ENCODE data around the gene SHKBP1. TPM values are rescaled to one million over a fixed set of nuclear protein-coding genes. Genes with fewer than 3 reads are reported as not detected.
A peak's percentile ranks its signal among the peaks of the same experiment; 100 is the strongest.

The SHKBP1 gene
- total and polyA plus RNA-seq, 3 experiments from 2014 or later, result 103 to 159 (median 104) TPM

DNA sequence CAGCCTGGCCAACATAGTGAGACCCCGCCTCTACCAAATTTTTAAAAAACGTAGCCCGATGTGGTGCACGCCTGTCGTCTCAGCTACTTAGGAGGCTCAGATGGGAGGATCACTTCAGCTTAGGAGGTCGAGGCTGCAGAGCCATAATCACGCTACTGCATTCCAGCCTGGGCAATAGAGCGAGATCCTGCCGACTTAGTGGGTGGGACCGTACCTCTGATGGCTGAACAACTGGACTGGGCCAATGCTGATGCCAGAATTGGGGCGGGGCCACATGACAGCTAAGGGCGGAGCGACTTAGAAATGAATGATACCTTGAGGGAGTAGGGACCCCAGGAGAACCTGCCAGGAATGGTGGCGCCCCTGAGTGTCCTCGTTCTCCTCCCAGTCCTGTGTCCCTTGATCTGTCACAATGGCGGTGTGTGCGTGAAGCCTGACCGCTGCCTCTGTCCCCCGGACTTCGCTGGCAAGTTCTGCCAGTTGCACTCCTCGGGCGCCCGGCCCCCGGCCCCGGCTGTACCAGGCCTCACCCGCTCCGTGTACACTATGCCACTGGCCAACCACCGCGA is 28.1 kb downstream of the SHKBP1 start:
- peaks cover 52 to 90% (median 64%) of the 10 kb centered on the region in 3 donors for H3K4me1 Mint-ChIP-seq
- peaks cover 15% of the 10 kb centered on the region in 2 donors for H3K27me3 Mint-ChIP-seq
- peaks cover 18% of the 10 kb centered on the region for H3K27me3 ChIP-seq (ENCODE audit: insufficient read depth, low read length, poor library complexity, severe bottlenecking)
- DNase-seq, result peak in 2 of 5 donors; percentile 18 to 51
- H3K27ac ChIP-seq (ENCODE audit: low read depth, low read length), result peak overlapping the region; percentile 49
- no peaks in the 10 kb centered on the region for H3K9me3 Mint-ChIP-seq
- H3K36me3 ChIP-seq (ENCODE audit: insufficient read depth, low read length), result no peaks in the 10 kb centered on the region
- no peaks in the 10 kb centered on the region for H3K9me3 ChIP-seq (ENCODE audit: low read length)
- peak overlapping the region; percentile 80 for H3K4me3 ChIP-seq (ENCODE audit: low read length)
- H3K36me3 Mint-ChIP-seq, result peaks cover 0 to 3% (median 0%) of the 10 kb centered on the region in 3 donors
- ChIA-PET CTCF (interaction anchor here (0.8 to 10.1 kb wide), 9 partner anchors 9 to 240 kb away, joined by 3 to 98 read pairs (median 3); partner anchors contain the start of gene BLVRB), POLR2A (interaction anchor here (0.6 to 3.0 kb wide), 6 partner anchors 10 to 256 kb away, joined by 5 to 26 read pairs (median 6); partner anchors contain the start of genes C19orf47, EGLN2 and PLD3)
- H3K4me3 Mint-ChIP-seq, result peak overlapping the region; percentile 74 to 95 (median 88)
- H3K4me1 ChIP-seq (ENCODE audit: insufficient read depth, low read length), result peaks cover 73% of the 10 kb centered on the region
- peak overlapping the region; percentile 86 to 99 (median 96) for H3K27ac Mint-ChIP-seq

DNA sequence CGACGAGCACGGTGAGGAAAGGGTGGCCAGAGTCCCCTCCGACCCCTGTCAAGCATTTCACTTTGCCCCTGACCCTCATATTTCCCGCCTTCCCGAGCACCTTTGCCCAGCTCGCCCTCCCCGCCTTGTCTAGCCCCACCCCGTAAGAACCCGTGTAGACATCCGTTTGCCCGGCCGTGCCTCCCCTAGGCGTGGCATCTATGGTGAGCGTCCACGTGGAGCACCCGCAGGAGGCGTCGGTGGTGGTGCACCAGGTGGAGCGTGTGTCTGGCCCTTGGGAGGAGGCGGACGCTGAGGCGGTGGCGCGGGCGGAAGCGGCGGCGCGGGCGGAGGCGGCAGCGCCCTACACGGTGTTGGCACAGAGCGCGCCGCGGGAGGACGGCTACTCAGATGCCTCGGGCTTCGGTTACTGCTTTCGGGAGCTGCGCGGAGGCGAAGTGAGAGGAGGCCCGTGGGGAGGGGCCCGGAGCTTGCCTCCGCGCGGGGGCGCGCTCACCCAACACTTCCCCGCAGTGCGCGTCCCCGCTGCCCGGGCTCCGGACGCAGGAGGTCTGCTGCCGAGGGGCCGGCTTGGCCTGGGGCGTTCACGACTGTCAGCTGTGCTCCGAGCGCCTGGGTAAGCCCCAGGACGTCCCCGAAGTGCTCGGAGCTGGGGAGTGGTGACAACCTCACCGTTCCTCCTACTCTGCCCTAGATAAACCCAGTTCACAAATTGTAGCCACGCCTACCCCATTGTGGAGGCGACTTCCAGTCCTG is 28.7 kb downstream of the SHKBP1 start:
- no peaks in the 10 kb centered on the region for H3K9me3 ChIP-seq (ENCODE audit: low read length)
- H3K4me1 ChIP-seq (ENCODE audit: insufficient read depth, low read length), result peaks cover 73% of the 10 kb centered on the region
- Mint-ChIP-seq H3K27me3 (peaks cover 11 to 13% of the 10 kb centered on the region in 2 donors), H3K4me3 (peak overlapping the region; percentile 74 to 95 (median 91)), H3K4me1 (peaks cover 54 to 91% (median 67%) of the 10 kb centered on the region in 3 donors), H3K36me3 (peaks cover 0 to 3% (median 0%) of the 10 kb centered on the region in 3 donors), H3K9me3 (no peaks in the 10 kb centered on the region), H3K27ac (peak overlapping the region; percentile 87 to 99 (median 96))
- H3K36me3 ChIP-seq (ENCODE audit: insufficient read depth, low read length), result no peaks in the 10 kb centered on the region
- DNase-seq, result peak; percentile 75 to 89 (median 85)
- H3K27me3 ChIP-seq (ENCODE audit: insufficient read depth, low read length, poor library complexity, severe bottlenecking), result peaks cover 12% of the 10 kb centered on the region
- H3K27ac ChIP-seq (ENCODE audit: low read depth, low read length), result peak overlapping the region; percentile 76
- ChIA-PET POLR2A (interaction anchor here (0.6 to 3.0 kb wide), 8 partner anchors 9 to 1149 kb away, joined by 3 to 26 read pairs (median 6); partner anchors contain the start of genes C19orf47, EGLN2 and PLD3), CTCF (interaction anchor here (0.8 to 10.1 kb wide), 9 partner anchors 12 to 184 kb away, joined by 3 to 98 read pairs (median 3); partner anchors contain the start of gene BLVRB)
- H3K4me3 ChIP-seq (ENCODE audit: low read length), result peak overlapping the region; percentile 80

DNA sequence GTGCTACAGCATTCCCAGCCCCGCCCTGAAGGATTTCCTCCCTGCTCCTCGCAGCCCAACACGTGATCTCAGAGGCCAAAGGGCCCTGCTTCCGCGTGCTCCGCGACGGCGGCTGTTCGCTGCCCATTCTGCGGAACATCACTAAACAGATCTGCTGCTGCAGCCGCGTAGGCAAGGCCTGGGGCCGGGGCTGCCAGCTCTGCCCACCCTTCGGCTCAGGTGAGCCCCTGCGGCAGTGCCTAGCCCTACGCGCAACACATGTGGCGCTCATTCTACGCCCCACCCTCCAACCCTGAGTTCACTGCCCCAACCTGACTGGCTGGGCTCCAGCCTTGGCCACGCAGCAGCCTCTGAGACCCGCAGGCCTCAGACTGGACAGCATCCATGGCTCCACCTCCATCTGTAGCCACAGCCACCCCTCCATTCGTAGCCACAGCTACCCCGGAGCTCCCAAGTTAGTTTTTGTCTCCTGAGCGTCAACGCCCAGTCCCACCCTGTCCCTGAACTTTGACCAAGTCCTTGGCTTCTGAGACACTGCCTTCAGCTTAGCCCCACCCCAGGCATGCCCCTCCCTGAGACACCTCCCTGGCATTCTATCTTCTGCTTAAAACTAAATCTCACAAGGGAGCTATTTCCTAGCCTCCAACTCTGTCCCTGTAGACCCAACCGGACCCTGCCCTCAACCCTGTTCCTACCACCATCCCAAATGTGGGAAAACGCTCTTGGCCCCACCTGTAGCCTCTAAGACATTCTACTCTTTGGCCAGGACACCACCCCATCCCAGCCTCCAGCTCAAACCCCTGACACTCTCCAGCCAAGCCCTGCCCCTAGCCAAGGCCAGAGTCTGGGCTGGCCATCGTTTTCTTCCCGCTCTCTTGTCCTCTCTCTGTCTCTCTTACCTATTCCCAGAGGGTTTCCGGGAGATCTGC is 30.9 kb downstream of the SHKBP1 start:
- H3K4me3 Mint-ChIP-seq, result peak overlapping the region in 6 of 7 donors; percentile 28 to 95 (median 49)
- Histone ChIP-seq H3K27me3 (ENCODE audit: insufficient read depth, low read length, poor library complexity, severe bottlenecking) (no peaks in the 10 kb centered on the region), H3K27ac (ENCODE audit: low read depth, low read length) (no peak overlapping the region), H3K4me3 (ENCODE audit: low read length) (no peak overlapping the region), H3K9me3 (ENCODE audit: low read length) (no peaks in the 10 kb centered on the region), H3K4me1 (ENCODE audit: insufficient read depth, low read length) (peaks cover 68% of the 10 kb centered on the region), H3K36me3 (ENCODE audit: insufficient read depth, low read length) (no peaks in the 10 kb centered on the region)
- CTCF ChIA-PET, result interaction anchor here (0.6 to 10.1 kb wide), 3 partner anchors 27 to 187 kb away, joined by 3 to 98 read pairs (median 7); no protein-coding TSS in a partner anchor
- DNase-seq, result peak in 1 of 5 donors; percentile 44
- peaks cover 59 to 96% (median 69%) of the 10 kb centered on the region in 3 donors for H3K4me1 Mint-ChIP-seq
- POLR2A ChIA-PET, result no interaction called here
- peak overlapping the region in 7 of 8 donors; percentile 22 to 91 (median 87) for H3K27ac Mint-ChIP-seq
- H3K9me3 Mint-ChIP-seq, result no peaks in the 10 kb centered on the region
- H3K27me3 Mint-ChIP-seq, result peaks cover 0 to 5% of the 10 kb centered on the region in 2 donors
- H3K36me3 Mint-ChIP-seq, result peaks cover 0 to 3% (median 0%) of the 10 kb centered on the region in 3 donors

DNA sequence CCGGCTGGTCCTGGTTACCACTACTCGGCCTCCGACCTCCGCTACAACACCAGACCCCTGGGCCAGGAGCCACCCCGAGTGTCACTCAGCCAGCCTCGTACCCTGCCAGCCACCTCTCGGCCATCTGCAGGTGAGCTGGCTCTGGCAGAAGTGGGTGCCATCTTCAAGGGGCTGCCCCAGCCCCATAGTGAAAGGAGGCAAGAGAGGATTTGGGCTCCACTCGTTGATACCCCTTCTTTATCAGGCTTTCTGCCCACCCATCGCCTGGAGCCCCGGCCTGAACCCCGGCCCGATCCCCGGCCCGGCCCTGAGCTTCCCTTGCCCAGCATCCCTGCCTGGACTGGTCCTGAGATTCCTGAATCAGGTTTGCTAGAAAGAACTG is 31.6 kb downstream of the SHKBP1 start:
- Mint-ChIP-seq H3K4me3 (peak overlapping the region in 5 of 7 donors; percentile 1 to 85 (median 30)), H3K27me3 (peaks cover 0 to 1% of the 10 kb centered on the region in 2 donors), H3K36me3 (peaks cover 0 to 3% (median 0%) of the 10 kb centered on the region in 3 donors), H3K27ac (peak overlapping the region in 5 of 8 donors; percentile 33 to 89 (median 87)), H3K4me1 (peaks cover 56 to 94% (median 68%) of the 10 kb centered on the region in 3 donors), H3K9me3 (no peaks in the 10 kb centered on the region)
- H3K9me3 ChIP-seq (ENCODE audit: low read length), result no peaks in the 10 kb centered on the region
- no peak overlapping the region for H3K4me3 ChIP-seq (ENCODE audit: low read length)
- H3K27me3 ChIP-seq (ENCODE audit: insufficient read depth, low read length, poor library complexity, severe bottlenecking), result no peaks in the 10 kb centered on the region
- H3K36me3 ChIP-seq (ENCODE audit: insufficient read depth, low read length), result no peaks in the 10 kb centered on the region
- CTCF ChIA-PET, result interaction anchor here (0.6 to 10.1 kb wide), 2 partner anchors 27 to 31 kb away, joined by 3 to 98 read pairs; no protein-coding TSS in a partner anchor
- POLR2A ChIA-PET, result no interaction called here
- peak in 1 of 5 donors; percentile 48 for DNase-seq
- H3K27ac ChIP-seq (ENCODE audit: low read depth, low read length), result no peak overlapping the region
- peaks cover 68% of the 10 kb centered on the region for H3K4me1 ChIP-seq (ENCODE audit: insufficient read depth, low read length)

DNA sequence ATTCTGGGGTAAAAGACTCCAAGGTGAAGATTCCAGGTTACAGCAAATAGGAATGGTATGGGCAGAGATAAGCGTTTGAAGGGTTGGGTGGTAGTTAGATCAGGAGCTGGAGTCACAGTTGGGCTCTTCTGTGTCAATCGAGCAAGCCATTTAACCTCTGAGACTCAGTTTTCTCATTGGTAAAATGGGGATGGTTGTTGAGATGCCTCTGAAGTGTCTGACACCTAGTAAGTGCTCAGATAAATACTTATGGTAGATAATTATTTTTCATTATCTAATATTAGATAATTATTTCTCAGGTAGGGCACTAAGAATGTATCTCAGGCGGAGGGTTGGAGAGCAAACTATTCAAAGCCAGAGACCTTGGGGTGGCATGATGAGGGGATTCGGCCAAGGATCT is 32.3 kb downstream of the SHKBP1 start:
- H3K4me3 Mint-ChIP-seq, result peak overlapping the region; percentile 70 to 92 (median 83)
- H3K27ac ChIP-seq (ENCODE audit: low read depth, low read length), result peak overlapping the region; percentile 74
- H3K27ac Mint-ChIP-seq, result peak overlapping the region; percentile 64 to 99 (median 96)
- H3K27me3 ChIP-seq (ENCODE audit: insufficient read depth, low read length, poor library complexity, severe bottlenecking), result no peaks in the 10 kb centered on the region
- DNase-seq, result peak in 1 of 5 donors; percentile 8
- H3K36me3 Mint-ChIP-seq, result peaks cover 0 to 5% (median 0%) of the 10 kb centered on the region in 3 donors
- ChIA-PET POLR2A (interaction anchor here (1.3 to 1.8 kb wide), 2 partner anchors 169 to 655 kb away, joined by 6 to 9 read pairs; partner anchors contain the start of genes HNRNPUL1 and RAB4B), CTCF (interaction anchor here (1.7 to 1.8 kb wide), 3 partner anchors 8 to 26 kb away, joined by 8 read pairs; partner anchors contain the start of gene LTBP4)
- peak overlapping the region; percentile 61 for H3K4me3 ChIP-seq (ENCODE audit: low read length)
- peaks cover 53 to 94% (median 66%) of the 10 kb centered on the region in 3 donors for H3K4me1 Mint-ChIP-seq
- no peaks in the 10 kb centered on the region for H3K9me3 ChIP-seq (ENCODE audit: low read length)
- no peaks in the 10 kb centered on the region for H3K36me3 ChIP-seq (ENCODE audit: insufficient read depth, low read length)
- peaks cover 0 to 1% of the 10 kb centered on the region in 2 donors for H3K27me3 Mint-ChIP-seq
- H3K4me1 ChIP-seq (ENCODE audit: insufficient read depth, low read length), result peaks cover 64% of the 10 kb centered on the region
- H3K9me3 Mint-ChIP-seq, result no peaks in the 10 kb centered on the region

DNA sequence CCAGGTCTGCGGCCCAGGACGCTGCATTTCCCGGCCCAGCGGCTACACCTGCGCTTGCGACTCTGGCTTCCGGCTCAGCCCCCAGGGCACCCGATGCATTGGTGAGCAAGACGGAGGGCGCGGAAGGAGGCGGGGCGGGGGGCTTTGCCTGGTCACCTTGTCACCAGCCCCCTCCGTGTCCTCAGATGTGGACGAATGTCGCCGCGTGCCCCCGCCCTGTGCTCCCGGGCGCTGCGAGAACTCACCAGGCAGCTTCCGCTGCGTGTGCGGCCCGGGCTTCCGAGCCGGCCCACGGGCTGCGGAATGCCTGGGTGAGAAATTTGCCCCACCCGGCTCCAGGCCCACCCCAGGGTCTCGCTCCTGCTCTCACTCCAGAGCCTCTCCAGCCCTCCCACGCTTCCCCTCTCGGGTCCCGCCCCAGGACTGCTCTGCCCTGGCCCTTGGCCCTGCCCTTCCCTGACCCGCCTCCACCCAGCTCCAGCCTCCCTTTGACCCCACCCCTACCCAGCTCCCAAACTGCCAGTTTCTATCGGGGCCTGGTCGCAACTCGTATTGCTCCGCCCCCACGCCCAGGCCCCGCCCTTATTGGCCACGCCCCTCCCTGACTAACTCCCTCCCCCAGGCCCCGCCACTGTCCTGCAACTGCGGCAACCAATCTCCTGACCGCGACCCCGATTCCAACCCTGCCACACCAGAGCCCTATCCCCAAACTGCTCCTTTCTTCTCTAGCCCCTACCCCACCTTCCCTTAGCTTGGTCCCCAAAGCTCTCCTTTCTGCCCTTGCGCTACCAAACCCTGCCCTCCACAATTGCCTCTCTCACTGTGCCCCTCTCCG is 33.1 kb downstream of the SHKBP1 start:
- Mint-ChIP-seq H3K9me3 (no peaks in the 10 kb centered on the region), H3K4me3 (peak overlapping the region; percentile 70 to 92 (median 83)), H3K27ac (peak overlapping the region; percentile 64 to 99 (median 96)), H3K27me3 (no peaks in the 10 kb centered on the region), H3K4me1 (peaks cover 54 to 94% (median 61%) of the 10 kb centered on the region in 3 donors), H3K36me3 (peaks cover 0 to 7% (median 0%) of the 10 kb centered on the region in 3 donors)
- ChIA-PET POLR2A (interaction anchor here (0.6 to 1.8 kb wide), 6 partner anchors 10 to 1189 kb away, joined by 5 to 9 read pairs (median 6); partner anchors contain the start of genes HNRNPUL1 and RAB4B), CTCF (interaction anchor here (0.8 to 1.8 kb wide), 7 partner anchors 9 to 168 kb away, joined by 3 to 8 read pairs (median 5); partner anchors contain the start of genes LTBP4 and RAB4B)
- peak; percentile 72 to 85 (median 81) for DNase-seq
- H3K27me3 ChIP-seq (ENCODE audit: insufficient read depth, low read length, poor library complexity, severe bottlenecking), result no peaks in the 10 kb centered on the region
- H3K4me1 ChIP-seq (ENCODE audit: insufficient read depth, low read length), result peaks cover 61% of the 10 kb centered on the region
- H3K27ac ChIP-seq (ENCODE audit: low read depth, low read length), result peak overlapping the region; percentile 74
- peak overlapping the region; percentile 61 for H3K4me3 ChIP-seq (ENCODE audit: low read length)
- H3K36me3 ChIP-seq (ENCODE audit: insufficient read depth, low read length), result no peaks in the 10 kb centered on the region
- H3K9me3 ChIP-seq (ENCODE audit: low read length), result no peaks in the 10 kb centered on the region
